Ovary (tissue), 3 donors: ENCODE data around the gene RPS28.

ENCODE experiments used
- CTCF ChIP-seq, 3 donors: fragments of 450-650 bp in 2 of 3; fragments of 200-600 bp in 1 of 3; IDR thresholded peaks; one replicate each; pipeline versions ENCODE4 v1.5.1 to v1.8.0; 2016 to 2022; ENCODE audit warnings: antibody characterized with exemption in 3 of 3, mild to moderate bottlenecking in 1 of 3
- EP300 ChIP-seq: sonication (generic); formaldehyde crosslinking; IDR thresholded peaks from one replicate; pipeline ENCODE4 v1.6.1; 2017; ENCODE audit warnings: antibody characterized with exemption
- POLR2A ChIP-seq: fragments of 450-650 bp; IDR thresholded peaks from one replicate; pipeline ENCODE4 v1.6.1; 2017; ENCODE audit warnings: antibody characterized with exemption, mild to moderate bottlenecking, moderate library complexity
- donor health status: DM: no; HTN: no; CAD: no.

- TF ChIP-seq CTCF (IDR thresholded peaks at IDR 0.05) (no peak), EP300 (no peak), POLR2A (no peak)
These were observed 44.9 kb downstream of the RPS28 start for GRCh38 chr19:8366121-8366581.
